H1 (cell line): Measurements from ENCODE around the gene OPCML. TPM values are rescaled to one million over a fixed set of nuclear protein-coding genes. Genes with fewer than 3 reads are reported as not detected.

ENCODE experiments used
- CTCF ChIA-PET: fragments of 300-600 bp; sonication (Branson Sonifier 250); formaldehyde crosslinking; loops from one replicate; lab custom pipeline; 2021; ENCODE audit not compliant: partially characterized antibody; lab: Charles Lee
- POLR2A ChIA-PET: fragments of 300-600 bp; sonication (Branson Sonifier 250); formaldehyde crosslinking; loops from one replicate; lab custom pipeline; 2021; ENCODE audit warnings: inconsistent platforms; ENCODE audit not compliant: partially characterized antibody; lab: Charles Lee
- DNase-seq, 2 experiments: peaks; one replicate each; pipeline versions ENCODE4 v3.0.0 to v3.0.0-alpha.2; 2010 to 2022; ENCODE audit warnings: low spot score in 2 of 2, low read depth in 1 of 2, mixed read lengths in 1 of 2
- FAIRE-seq: peaks from 2 replicates; lab custom pipeline; 2011; peaks lifted over from hg19 to GRCh38; lab: Jason Lieb, UNC
- H2AFZ ChIP-seq: 2 replicates; pipeline ENCODE4 v1.8.1; 2012; ENCODE audit warnings: low read length, inconsistent platforms
- H2AK5ac ChIP-seq: 2 replicates; pipeline ENCODE4 v1.6.1; 2013; ENCODE audit warnings: low read depth, low read length
- H2BK120ac ChIP-seq: replicated peaks from 2 replicates; pipeline ENCODE3; 2013; ENCODE audit warnings: low read depth, low read length, inconsistent platforms
- H2BK12ac ChIP-seq: 2 replicates; pipeline ENCODE4 v1.6.1; 2013; ENCODE audit warnings: low read depth, low read length
- H2BK15ac ChIP-seq: 2 replicates; pipeline ENCODE4 v1.6.1; 2013; ENCODE audit warnings: low read length
- H2BK20ac ChIP-seq: 2 replicates; pipeline ENCODE4 v1.6.1; 2013; ENCODE audit warnings: low read length
- H2BK5ac ChIP-seq: 2 replicates; pipeline ENCODE4 v1.6.1; 2013; ENCODE audit warnings: low read depth, low read length
- H3K14ac ChIP-seq: 2 replicates; pipeline ENCODE4 v1.6.1; 2013; ENCODE audit warnings: inconsistent platforms; ENCODE audit not compliant: insufficient read length
- H3K18ac ChIP-seq: 2 replicates; pipeline ENCODE4 v1.6.1; 2013; ENCODE audit warnings: low read length; ENCODE audit errors: extremely low read depth
- H3K23ac ChIP-seq: 2 replicates; pipeline ENCODE4 v1.6.1; 2013; ENCODE audit warnings: inconsistent platforms; ENCODE audit not compliant: insufficient read length
- H3K23me2 ChIP-seq: 2 replicates; pipeline ENCODE4 v1.6.1; 2013; ENCODE audit warnings: low read depth, low read length
- H3K27ac ChIP-seq: 2 replicates; pipeline ENCODE4 v1.6.1; 2011; ENCODE audit warnings: low read depth, low read length, inconsistent platforms
- H3K27me3 ChIP-seq, 4 experiments: replicated peaks in 1 of 4; 1 replicate in 1 of 4; 2 replicates in 3 of 4; pipeline versions ENCODE4 v1.6.1 to v1.8.1; 2011 to 2013; ENCODE audit warnings: low read length in 3 of 4, mild to moderate bottlenecking in 3 of 4, inconsistent platforms in 2 of 4, mixed read lengths in 2 of 4, moderate library complexity in 1 of 4; ENCODE audit not compliant: control insufficient read depth in 3 of 4, insufficient read depth in 3 of 4; ENCODE audit errors: extremely low read depth in 1 of 4
- H3K36me3 ChIP-seq, 4 experiments: 2 replicates each; pipeline versions ENCODE4 v1.6.1 to v1.8.1; 2011 to 2013; ENCODE audit warnings: mild to moderate bottlenecking in 4 of 4, low read length in 3 of 4, moderate library complexity in 2 of 4, control low read depth in 1 of 4, inconsistent platforms in 1 of 4; ENCODE audit not compliant: insufficient read depth in 4 of 4, control insufficient read depth in 2 of 4
- H3K4ac ChIP-seq: replicated peaks from 2 replicates; pipeline ENCODE3; 2013; ENCODE audit warnings: low read length, low read depth, mixed read lengths, inconsistent platforms; ENCODE audit not compliant: insufficient read length
- H3K4me1 ChIP-seq, 4 experiments: replicated peaks in 1 of 4; 1 replicate in 1 of 4; 2 replicates in 3 of 4; pipeline versions ENCODE4 v1.6.1 to v1.8.1; 2011 to 2013; ENCODE audit warnings: low read length in 3 of 4, inconsistent platforms in 2 of 4, mixed read lengths in 1 of 4; ENCODE audit not compliant: insufficient read depth in 4 of 4, control insufficient read depth in 3 of 4
- H3K4me2 ChIP-seq, 2 experiments: 2 replicates each; pipeline versions ENCODE4 v1.6.1 to v1.8.1; 2011 to 2013; ENCODE audit warnings: low read depth in 2 of 2, low read length in 2 of 2, control low read depth in 1 of 2, inconsistent platforms in 1 of 2, mild to moderate bottlenecking in 1 of 2; ENCODE audit not compliant: insufficient read depth in 1 of 2
- H3K4me3 ChIP-seq, 4 experiments: fragments of 200-600, 300-600 bp in 1 of 4; sonication (generic), shearing (Covaris generic), sonication (Bioruptor Twin) in 1 of 4; 2 replicates each; pipeline versions ENCODE4 v1.5.1 to v1.8.1; 2011 to 2016; ENCODE audit warnings: low read length in 4 of 4, low read depth in 3 of 4, control low read depth in 2 of 4, inconsistent platforms in 2 of 4, mild to moderate bottlenecking in 2 of 4, mixed read lengths in 1 of 4, moderate library complexity in 1 of 4; ENCODE audit not compliant: insufficient read depth in 2 of 4; ENCODE audit errors: extremely low read depth in 1 of 4
- H3K56ac ChIP-seq: replicated peaks from 2 replicates; pipeline ENCODE3; 2013; ENCODE audit warnings: low read depth, mild to moderate bottlenecking, mixed read lengths, low read length, inconsistent platforms; ENCODE audit not compliant: insufficient read length
- H3K79me1 ChIP-seq: 2 replicates; pipeline ENCODE4 v1.6.1; 2013; ENCODE audit warnings: low read depth, low read length, control low read depth
- H3K79me2 ChIP-seq, 2 experiments: 2 replicates each; pipeline versions ENCODE4 v1.6.1 to v1.8.1; 2012 to 2013; ENCODE audit warnings: low read length in 2 of 2, mild to moderate bottlenecking in 2 of 2, inconsistent platforms in 1 of 2; ENCODE audit not compliant: insufficient read depth in 2 of 2, control insufficient read depth in 1 of 2
- H3K9ac ChIP-seq, 4 experiments: replicated peaks in 1 of 4; 1 replicate in 1 of 4; 2 replicates in 3 of 4; pipeline versions ENCODE4 v1.6.1 to v1.8.1; 2011 to 2013; ENCODE audit warnings: low read depth in 3 of 4, low read length in 3 of 4, control low read depth in 2 of 4, mild to moderate bottlenecking in 2 of 4, moderate library complexity in 2 of 4, inconsistent platforms in 1 of 4; ENCODE audit errors: extremely low read depth in 1 of 4
- H3K9me3 ChIP-seq, 2 experiments: 2 replicates each; pipeline versions ENCODE4 v1.6.1 to v1.8.1; 2012 to 2013; ENCODE audit warnings: mild to moderate bottlenecking in 2 of 2, moderate library complexity in 2 of 2, control low read depth in 1 of 2, inconsistent platforms in 1 of 2, low read depth in 1 of 2, low read length in 1 of 2, mixed read lengths in 1 of 2; ENCODE audit not compliant: insufficient read depth in 2 of 2
- H4K20me1 ChIP-seq, 2 experiments: replicated peaks in 1 of 2; 2 replicates each; pipeline versions ENCODE3 to v1.8.1; 2011 to 2013; ENCODE audit warnings: inconsistent platforms in 2 of 2, low read length in 2 of 2, mild to moderate bottlenecking in 1 of 2; ENCODE audit not compliant: insufficient read depth in 2 of 2, control insufficient read depth in 1 of 2
- H4K5ac ChIP-seq: 2 replicates; pipeline ENCODE4 v1.6.1; 2013; ENCODE audit warnings: low read length, low read depth, mixed read lengths, inconsistent platforms; ENCODE audit not compliant: insufficient read length
- H4K8ac ChIP-seq: 2 replicates; pipeline ENCODE4 v1.8.0; 2013; ENCODE audit warnings: mild to moderate bottlenecking, moderate library complexity, low read length, inconsistent platforms; ENCODE audit not compliant: insufficient read depth; ENCODE audit errors: extremely low read depth
- H4K91ac ChIP-seq: replicated peaks from 2 replicates; pipeline ENCODE3; 2013; ENCODE audit warnings: low read length, mixed read lengths, inconsistent platforms; ENCODE audit not compliant: insufficient read length
- ATF3 ChIP-seq: IDR thresholded peaks from 2 replicates; pipeline ENCODE4 v1.6.1; 2011; ENCODE audit warnings: low read depth, mild to moderate bottlenecking, low read length; ENCODE audit not compliant: insufficient read depth
- CBX5 ChIP-seq: fragments of 300-800, 300-1000 bp; sonication (generic); IDR thresholded peaks from 2 replicates; pipeline ENCODE4 v1.7.1; 2016; ENCODE audit warnings: antibody characterized with exemption, low read length, low read depth
- CHD2 ChIP-seq: IDR thresholded peaks from 2 replicates; pipeline ENCODE4 v1.6.1; 2012; ENCODE audit warnings: low read length, improper control_type of control experiment
- CREB1 ChIP-seq: IDR thresholded peaks from 2 replicates; pipeline ENCODE4 v1.6.1; 2012; ENCODE audit warnings: inconsistent platforms
- FOSL1 ChIP-seq: IDR thresholded peaks from 2 replicates; pipeline ENCODE4 v1.6.1; 2011; ENCODE audit warnings: mild to moderate bottlenecking, low read depth, low read length, moderate library complexity; ENCODE audit not compliant: insufficient read depth
- JUN ChIP-seq: IDR thresholded peaks from 2 replicates; pipeline ENCODE4 v1.6.1; 2011; ENCODE audit warnings: low read depth, mild to moderate bottlenecking, improper control_type of control experiment, low read length
- JUND ChIP-seq: IDR thresholded peaks from 2 replicates; pipeline ENCODE4 v1.6.1; 2011; ENCODE audit warnings: mild to moderate bottlenecking, improper control_type of control experiment, low read length
- KDM4A ChIP-seq: IDR thresholded peaks from one replicate; pipeline ENCODE4 v1.7.1; 2012; ENCODE audit warnings: low read depth, mild to moderate bottlenecking, moderate library complexity, low read length, inconsistent platforms; ENCODE audit not compliant: severe bottlenecking
- MAFK ChIP-seq: IDR thresholded peaks from 2 replicates; pipeline ENCODE4 v1.6.1; 2012; ENCODE audit warnings: low read depth, mild to moderate bottlenecking, improper control_type of control experiment, low read length
- RXRA ChIP-seq: IDR thresholded peaks from 2 replicates; pipeline ENCODE4 v1.6.1; 2011; ENCODE audit warnings: low read depth, mild to moderate bottlenecking, low read length, moderate library complexity; ENCODE audit not compliant: insufficient read depth
- SIRT6 ChIP-seq: IDR thresholded peaks from one replicate; pipeline ENCODE4 v1.7.1; 2012; ENCODE audit warnings: low read length, inconsistent platforms
- WGBS, 2 experiments: shearing (Covaris generic) in 1 of 2; methylation state at CpG; one replicate each; pipeline versions ENCODE4 v1.1.6 to v1.1.7; 2013 to 2015; ENCODE audit warnings: low lambda C conversion rate in 2 of 2, mixed read lengths in 2 of 2, inconsistent platforms in 1 of 2, low coverage in 1 of 2, missing lambda C conversion rate in 1 of 2; ENCODE audit not compliant: insufficient replicate concordance in 2 of 2, insufficient coverage in 1 of 2, insufficient read length in 1 of 2; ENCODE audit errors: extremely low coverage in 1 of 2, missing lambda C conversion rate in 1 of 2; 5-methylcytosine and 5-hydroxymethylcytosine counted together
- polyA plus RNA-seq, 7 experiments: library from polyadenylated mRNA; depleted of rRNA in 3 of 7; stranded (reverse) in 5 of 7; unstranded in 2 of 7; fragments of >200 nt in 5 of 7; fragments of 200-250 nt in 2 of 7; gene quantifications; 1 replicate in 5 of 7; 2 replicates in 1 of 7; 4 replicates in 1 of 7; pipeline versions ENCODE4 v1.2.1 to v1.2.3, GENCODE V29; 2011 to 2013; ENCODE audit warnings: missing spikeins in 2 of 7, mixed read lengths in 2 of 7
- total RNA-seq: library from RNA; stranded (reverse); fragmentation: NEBNext Ultra II Directional; extraction: Animal tissue kit (Norgen Biotek cat#: 25700); gene quantifications from 2 replicates; pipeline ENCODE4 v1.2.1, GENCODE V29; 2021

The OPCML gene
- total and polyA plus RNA-seq, 2 of the 8 experiments (the other 6 are each of a cell fraction or from before 2014, with no cell fraction given): 2.3 to 3.1 TPM

GRCh38 chr11:133175103-133175502, 357.2 kb downstream of the OPCML start:
- Histone ChIP-seq H3K27me3 (no peaks in the 10 kb centered on the region), H2BK12ac (no peak overlapping the region), H2BK15ac (no peak overlapping the region), H4K8ac (no peak overlapping the region), H3K27ac (no peak overlapping the region), H2AK5ac (no peak overlapping the region), H3K36me3 (no peaks in the 10 kb centered on the region), H3K18ac (no peak overlapping the region), H2BK5ac (no peak overlapping the region), H4K91ac (no peak overlapping the region), H3K9ac (no peak overlapping the region), H3K9me3 (no peaks in the 10 kb centered on the region), H3K56ac (no peak overlapping the region), H3K4me2 (no peak overlapping the region), H2BK120ac (no peak overlapping the region), H3K79me1 (no peaks in the 10 kb centered on the region), H3K4ac (no peak overlapping the region), H3K23me2 (no peaks in the 10 kb centered on the region), H4K20me1 (no peaks in the 10 kb centered on the region), H3K23ac (no peak overlapping the region)
- POLR2A ChIA-PET: interaction anchor here (0.9 to 1.9 kb wide), 2 partner anchors 10 to 105 kb away, joined by 4 to 5 read pairs; no protein-coding TSS in a partner anchor
- no peak for FAIRE-seq
- DNase-seq: no peak
- CTCF ChIA-PET: interaction anchor here (0.7 to 6.2 kb wide), 4 partner anchors 11 to 31 kb away, joined by 3 to 32 read pairs (median 5); no protein-coding TSS in a partner anchor
- TF ChIP-seq SIRT6 (no peak), JUN (no peak), KDM4A (no peak), RXRA (no peak), ATF3 (no peak), FOSL1 (no peak), JUND (no peak), MAFK (no peak), CHD2 (no peak), CREB1 (no peak), CBX5 (no peak)
- TF ChIP-seq, all 59 proteins: peak for 0
- H3K4me1 ChIP-seq: no peaks in the 10 kb centered on the region
- no peak overlapping the region for H3K4me3 ChIP-seq
- no peak overlapping the region for H3K14ac ChIP-seq
- H2BK20ac ChIP-seq: no peak overlapping the region
- WGBS, 2 experiments: 76% methylated on average over 2 of the region's 2 CpGs; no CpG with 5 or more reads in 1 of the 2 experiments
- no peaks in the 10 kb centered on the region for H3K79me2 ChIP-seq
- H2AFZ ChIP-seq: no peak overlapping the region
- no peak overlapping the region for H4K5ac ChIP-seq
